Measurements from ENCODE around the gene TTL. TPM values are rescaled to one million over a fixed set of nuclear protein-coding genes. Genes with fewer than 3 reads are reported as not detected.

TTL gene
- total RNA-seq, 2 donors from 2014 or later, result 7.8 to 18.1 TPM

GRCh38 chr2:112474844-112475486, 7.0 kb upstream of the TTL start:
- H3K27me3 ChIP-seq, result peaks cover 0 to 7% of the 10 kb centered on the region in 2 donors
- 66 to 68% methylated on average over 6 of the region's 6 CpGs for WGBS, 2 donors
- DNase-seq (no peak), ATAC-seq (no peak)
- no peaks in the 10 kb centered on the region for H3K4me1 ChIP-seq
- no peak for TF ChIP-seq POLR2A (IDR thresholded peaks at IDR 0.05)
- TF ChIP-seq, protein P1, sequence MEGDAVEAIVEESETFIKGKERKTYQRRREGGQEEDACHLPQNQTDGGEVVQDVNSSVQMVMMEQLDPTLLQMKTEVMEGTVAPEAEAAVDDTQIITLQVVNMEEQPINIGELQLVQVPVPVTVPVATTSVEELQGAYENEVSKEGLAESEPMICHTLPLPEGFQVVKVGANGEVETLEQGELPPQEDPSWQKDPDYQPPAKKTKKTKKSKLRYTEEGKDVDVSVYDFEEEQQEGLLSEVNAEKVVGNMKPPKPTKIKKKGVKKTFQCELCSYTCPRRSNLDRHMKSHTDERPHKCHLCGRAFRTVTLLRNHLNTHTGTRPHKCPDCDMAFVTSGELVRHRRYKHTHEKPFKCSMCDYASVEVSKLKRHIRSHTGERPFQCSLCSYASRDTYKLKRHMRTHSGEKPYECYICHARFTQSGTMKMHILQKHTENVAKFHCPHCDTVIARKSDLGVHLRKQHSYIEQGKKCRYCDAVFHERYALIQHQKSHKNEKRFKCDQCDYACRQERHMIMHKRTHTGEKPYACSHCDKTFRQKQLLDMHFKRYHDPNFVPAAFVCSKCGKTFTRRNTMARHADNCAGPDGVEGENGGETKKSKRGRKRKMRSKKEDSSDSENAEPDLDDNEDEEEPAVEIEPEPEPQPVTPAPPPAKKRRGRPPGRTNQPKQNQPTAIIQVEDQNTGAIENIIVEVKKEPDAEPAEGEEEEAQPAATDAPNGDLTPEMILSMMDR (IDR thresholded peaks at IDR 0.05), result no peak
- intact Hi-C loops (cut with DNase I), result no loop called here
- no peak overlapping the region for H3K4me3 ChIP-seq
- H3K27ac ChIP-seq, result no peak overlapping the region
- H3K36me3 ChIP-seq (replicated peaks in 1 of 2; ENCODE audit: insufficient read depth in 1 of 2, low read depth in 2 of 2), result no peaks in the 10 kb centered on the region
- H3K9me3 ChIP-seq, result no peaks in the 10 kb centered on the region

DNA sequence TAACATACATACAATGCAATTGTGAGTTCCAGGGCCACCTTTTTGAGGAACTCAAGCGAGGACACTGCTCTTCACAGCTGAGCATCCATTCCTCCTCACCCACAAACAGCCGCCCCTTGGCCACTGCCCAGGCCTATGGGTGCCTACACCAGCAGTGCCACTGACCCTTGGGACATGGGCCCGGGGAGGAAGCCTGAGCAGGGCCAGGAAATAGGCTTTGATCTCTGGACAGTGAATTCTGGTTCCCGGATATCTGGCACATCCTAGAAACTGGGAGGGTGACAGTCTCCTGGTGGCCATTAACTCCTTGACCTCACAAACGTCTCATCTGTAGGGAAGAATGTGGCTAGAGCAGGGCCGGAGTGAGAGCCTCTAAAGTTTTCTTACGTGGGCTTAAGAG, 5.5 kb upstream of the TTL start:
- ATAC-seq, result no peak
- Histone ChIP-seq H3K9me3 (no peaks in the 10 kb centered on the region), H3K4me1 (peaks cover 7% of the 10 kb centered on the region), H3K36me3 (replicated peaks in 1 of 2; ENCODE audit: insufficient read depth in 1 of 2, low read depth in 2 of 2) (no peaks in the 10 kb centered on the region), H3K27me3 (peaks cover 0 to 7% of the 10 kb centered on the region in 2 donors), H3K27ac (no peak overlapping the region), H3K4me3 (no peak overlapping the region)
- DNase-seq, result no peak
- no peak for TF ChIP-seq POLR2A (IDR thresholded peaks at IDR 0.05)
- TF ChIP-seq, protein P1 (IDR thresholded peaks at IDR 0.05), result no peak
- intact Hi-C loops (cut with DNase I), result no loop called here
- WGBS, 2 donors, result 58 to 67% methylated on average over 7 of the region's 7 CpGs

GRCh38 chr2:112480530-112481049, 1.4 kb upstream of the TTL start:
- 9 to 13% methylated on average over 13 to 20 of the region's 20 CpGs for WGBS, 2 donors
- no peak for ATAC-seq
- Histone ChIP-seq H3K36me3 (replicated peaks in 1 of 2; ENCODE audit: insufficient read depth in 1 of 2, low read depth in 2 of 2) (no peaks in the 10 kb centered on the region), H3K9me3 (no peaks in the 10 kb centered on the region), H3K4me1 (peaks cover 18% of the 10 kb centered on the region), H3K27me3 (peaks cover 0 to 7% of the 10 kb centered on the region in 2 donors), H3K27ac (peak overlapping the region in 3 of 4 donors; percentile 48 to 87 (median 82)), H3K4me3 (no peak overlapping the region)
- intact Hi-C loops (cut with DNase I), result no loop called here
- DNase-seq, result peak in 2 of 4 donors; percentile 12 to 27
- TF ChIP-seq, protein P1 (IDR thresholded peaks at IDR 0.05), result peak in 1 of 7 experiments; percentile 13
- TF ChIP-seq POLR2A (IDR thresholded peaks at IDR 0.05), result no peak

DNA sequence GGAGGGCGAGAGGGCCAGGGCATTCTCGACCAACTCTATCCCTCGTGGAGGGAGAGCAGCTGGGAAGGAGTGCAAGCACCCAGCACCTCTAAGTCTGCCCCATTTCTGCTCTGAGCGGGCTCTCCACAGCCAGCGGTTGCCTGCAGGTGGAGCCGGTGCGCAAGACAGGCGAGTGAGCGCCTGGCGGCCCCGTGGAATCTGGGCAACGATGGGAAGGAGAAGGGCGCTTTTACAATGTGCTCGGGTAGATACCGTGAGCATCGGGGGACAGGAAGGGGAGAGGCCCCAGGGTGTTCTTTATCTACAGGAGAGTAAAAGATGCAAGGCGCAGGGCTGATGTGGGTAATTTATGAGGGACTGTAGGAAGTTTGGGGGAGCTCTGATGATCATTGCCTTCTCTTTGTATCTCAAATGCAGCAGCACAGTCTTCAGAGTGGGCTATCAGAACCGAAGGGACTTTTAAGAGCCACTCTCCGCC, 867 bp upstream of the TTL start:
- H3K4me3 ChIP-seq, result peak overlapping the region; percentile 33 to 63
- H3K9me3 ChIP-seq, result no peaks in the 10 kb centered on the region
- intact Hi-C loops (cut with DNase I), result no loop called here
- H3K4me1 ChIP-seq, result peaks cover 18% of the 10 kb centered on the region
- peak overlapping the region; percentile 48 to 87 (median 80) for H3K27ac ChIP-seq
- DNase-seq (peak; percentile 81 to 87 (median 82)), ATAC-seq (peak; percentile 81)
- peaks cover 0 to 7% of the 10 kb centered on the region in 2 donors for H3K27me3 ChIP-seq
- 0 to 1% methylated on average over 8 to 19 of the region's 19 CpGs for WGBS, 2 donors
- H3K36me3 ChIP-seq (replicated peaks in 1 of 2; ENCODE audit: insufficient read depth in 1 of 2, low read depth in 2 of 2), result no peaks in the 10 kb centered on the region
- no peak for TF ChIP-seq POLR2A (IDR thresholded peaks at IDR 0.05)
- TF ChIP-seq, protein P1 (IDR thresholded peaks at IDR 0.05), result peak; percentile 53 to 88 (median 76)
